ENCODE measurements around the gene SMIM1.

DNA sequence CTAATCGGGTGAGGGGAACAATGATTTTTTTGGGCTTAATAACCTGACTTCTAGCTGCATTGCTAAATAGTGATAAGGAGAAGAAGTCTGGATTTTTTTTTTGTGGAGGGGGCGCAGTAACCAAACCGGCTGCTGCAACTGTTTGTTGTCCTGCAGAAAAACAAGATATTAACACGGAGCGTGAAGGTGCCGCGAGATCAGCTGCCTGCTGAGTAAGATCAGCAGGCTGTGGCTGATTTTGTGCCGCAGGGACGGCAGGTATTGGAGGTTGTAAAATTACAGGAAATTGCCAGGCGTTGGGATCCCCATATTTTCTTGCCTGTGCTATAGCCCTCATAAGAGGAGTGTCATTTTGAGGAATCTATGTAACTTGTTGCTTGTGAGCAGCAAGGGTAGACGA, 32.5 kb downstream of the SMIM1 start:
- TF ChIP-seq EZH2 (IDR thresholded peaks at IDR 0.05; ENCODE audit: borderline replicate concordance, low read length) = no peak
- TF ChIP-seq, protein P1, sequence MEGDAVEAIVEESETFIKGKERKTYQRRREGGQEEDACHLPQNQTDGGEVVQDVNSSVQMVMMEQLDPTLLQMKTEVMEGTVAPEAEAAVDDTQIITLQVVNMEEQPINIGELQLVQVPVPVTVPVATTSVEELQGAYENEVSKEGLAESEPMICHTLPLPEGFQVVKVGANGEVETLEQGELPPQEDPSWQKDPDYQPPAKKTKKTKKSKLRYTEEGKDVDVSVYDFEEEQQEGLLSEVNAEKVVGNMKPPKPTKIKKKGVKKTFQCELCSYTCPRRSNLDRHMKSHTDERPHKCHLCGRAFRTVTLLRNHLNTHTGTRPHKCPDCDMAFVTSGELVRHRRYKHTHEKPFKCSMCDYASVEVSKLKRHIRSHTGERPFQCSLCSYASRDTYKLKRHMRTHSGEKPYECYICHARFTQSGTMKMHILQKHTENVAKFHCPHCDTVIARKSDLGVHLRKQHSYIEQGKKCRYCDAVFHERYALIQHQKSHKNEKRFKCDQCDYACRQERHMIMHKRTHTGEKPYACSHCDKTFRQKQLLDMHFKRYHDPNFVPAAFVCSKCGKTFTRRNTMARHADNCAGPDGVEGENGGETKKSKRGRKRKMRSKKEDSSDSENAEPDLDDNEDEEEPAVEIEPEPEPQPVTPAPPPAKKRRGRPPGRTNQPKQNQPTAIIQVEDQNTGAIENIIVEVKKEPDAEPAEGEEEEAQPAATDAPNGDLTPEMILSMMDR (conservative IDR thresholded peaks at IDR 0.05 in 1 of 2, IDR thresholded peaks at IDR 0.05 in 1 of 2; ENCODE audit: extremely low read depth in 1 of 2, insufficient read depth in 1 of 2, low read depth in 1 of 2, low read length in 2 of 2) = no peak
